ENCODE data around the gene SLC26A9.

DNA sequence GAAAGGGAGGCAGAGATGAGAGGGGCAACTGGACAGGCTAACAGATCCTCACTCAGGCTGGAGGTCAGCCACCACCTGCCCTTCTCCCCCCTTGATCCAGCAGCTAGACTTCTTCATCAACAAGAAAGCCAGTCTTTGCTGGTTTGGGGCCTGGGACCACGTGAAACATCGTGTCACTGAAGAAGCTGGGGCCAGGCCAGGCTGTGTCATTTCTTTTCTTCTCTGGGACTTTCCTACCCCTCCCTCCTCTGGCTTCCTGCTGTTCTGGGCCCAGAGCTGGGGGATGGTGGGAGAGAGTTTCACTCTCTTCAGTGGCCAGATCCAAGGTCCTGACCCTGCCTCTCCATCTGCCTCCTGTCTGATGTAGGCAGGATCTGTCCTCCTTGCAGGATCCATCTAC, 18.1 kb upstream of the SLC26A9 start:
- TF ChIP-seq REST (IDR thresholded peaks at IDR 0.05; ENCODE audit: insufficient read depth in 1 of 2, low read depth in 2 of 2, low read length in 2 of 2) (no peak), POLR2AphosphoS5 (IDR thresholded peaks at IDR 0.05; ENCODE audit: low read depth, low read length) (no peak), TAF1 (IDR thresholded peaks at IDR 0.05; ENCODE audit: borderline replicate concordance, insufficient read depth, low read length) (no peak)

Data from PFSK-1 (cell line).